GM23248 (cell line): Measurements from ENCODE around the gene API5. TPM values are rescaled to one million over a fixed set of nuclear protein-coding genes. Genes with fewer than 3 reads are reported as not detected.
A peak's percentile ranks its signal among the peaks of the same experiment; 100 is the strongest.
"Not testable (repeated sequence)": the region's sequence is repeated elsewhere in the genome, so short reads cannot be mapped to it uniquely, and the experiment has no call there.

ENCODE experiments used
- DNase-seq: peaks from one replicate; pipeline ENCODE4 v3.0.0-alpha.2; 2015
- H2AFZ ChIP-seq: fragments of 200-600 bp; sonication (generic); 2 replicates; pipeline ENCODE4 v1.6.1; 2016; ENCODE audit warnings: antibody characterized with exemption
- H3F3A ChIP-seq: fragments of 200-600 bp; sonication (generic); 2 replicates; pipeline ENCODE4 v1.6.1; 2016; ENCODE audit warnings: mild to moderate bottlenecking, antibody characterized with exemption, mixed run types; ENCODE audit not compliant: insufficient read depth
- H3K27ac ChIP-seq: fragments of 200-600 bp; sonication (generic); 2 replicates; pipeline ENCODE4 v1.5.1; 2016; ENCODE audit warnings: mild to moderate bottlenecking
- H3K27me3 ChIP-seq: fragments of 200-600 bp; sonication (generic); replicated peaks from 2 replicates; pipeline ENCODE4 v1.6.1; 2016; ENCODE audit warnings: mild to moderate bottlenecking; ENCODE audit not compliant: insufficient read depth
- H3K36me3 ChIP-seq: fragments of 200-600 bp; sonication (generic); 2 replicates; pipeline ENCODE4 v1.6.1; 2016; ENCODE audit warnings: low read depth, mild to moderate bottlenecking
- H3K4me1 ChIP-seq: fragments of 200-600 bp; sonication (generic); 2 replicates; pipeline ENCODE4 v1.6.1; 2016; ENCODE audit warnings: mild to moderate bottlenecking; ENCODE audit not compliant: insufficient read depth
- H3K4me2 ChIP-seq: fragments of 200-600 bp; sonication (generic); one replicate; pipeline ENCODE4 v1.6.1; 2016; ENCODE audit warnings: mild to moderate bottlenecking; ENCODE audit not compliant: unreplicated experiment
- H3K4me3 ChIP-seq: fragments of 200-600 bp; sonication (generic); 2 replicates; pipeline ENCODE4 v1.5.1; 2016; ENCODE audit warnings: mild to moderate bottlenecking
- H3K79me2 ChIP-seq: fragments of 200-600 bp; sonication (generic); 2 replicates; pipeline ENCODE4 v1.6.1; 2016; ENCODE audit warnings: mild to moderate bottlenecking; ENCODE audit not compliant: insufficient read depth
- H3K9ac ChIP-seq: fragments of 200-600 bp; sonication (generic); 2 replicates; pipeline ENCODE4 v1.6.1; 2016; ENCODE audit warnings: mild to moderate bottlenecking
- H3K9me2 ChIP-seq: fragments of 200-600 bp; sonication (generic); 2 replicates; pipeline ENCODE4 v1.6.1; 2016; ENCODE audit warnings: mixed run types, mild to moderate bottlenecking, moderate library complexity; ENCODE audit not compliant: insufficient read depth
- H3K9me3 ChIP-seq: fragments of 200-600 bp; sonication (generic); one replicate; pipeline ENCODE4 v1.6.1; 2017; ENCODE audit warnings: low read depth
- H4K20me1 ChIP-seq: fragments of 200-600 bp; sonication (generic); 2 replicates; pipeline ENCODE4 v1.6.0; 2016; ENCODE audit not compliant: insufficient read depth
- EZH2 ChIP-seq: fragments of 200-600 bp; sonication (generic); IDR thresholded peaks from 2 replicates; pipeline ENCODE4 v1.6.1; 2018; ENCODE audit warnings: antibody characterized with exemption, mild to moderate bottlenecking; ENCODE audit not compliant: insufficient read depth, poor library complexity, severe bottlenecking
- EZH2phosphoT487 ChIP-seq: fragments of 200-600 bp; sonication (generic); IDR thresholded peaks from 2 replicates; pipeline ENCODE4 v1.6.1; 2018; ENCODE audit warnings: antibody characterized with exemption, moderate library complexity, mild to moderate bottlenecking, low read depth; ENCODE audit not compliant: insufficient read depth
- WGBS, 2 experiments: methylation state at CpG; one replicate each; pipeline ENCODE4 v1.1.6; 2015 to 2017; ENCODE audit warnings: low lambda C conversion rate in 2 of 2, low coverage in 1 of 2; ENCODE audit errors: missing lambda C conversion rate in 2 of 2; 5-methylcytosine and 5-hydroxymethylcytosine counted together
- in situ Hi-C: fragments of 300-500 bp; cut with MboI; formaldehyde crosslinking; loops from 2 replicates; pipeline ENCODE4 v1.15.0; 2020
- polyA plus RNA-seq: library from polyadenylated mRNA; unstranded; fragments of >200 nt; fragmentation: Nextera tagmentation; extraction: Ambion mirVana; gene quantifications from 2 replicates; pipeline ENCODE4 v1.2.1, GENCODE V29; 2016
- total RNA-seq: library from RNA; depleted of rRNA; stranded (reverse); fragments of >200 nt; shearing (Covaris generic); gene quantifications from 2 replicates; pipeline ENCODE4 v1.2.3, GENCODE V29; 2014

API5 gene
- total and polyA plus RNA-seq, 2 experiments from 2014 or later, result 78.7 to 90.4 TPM

GRCh38 chr11:43328482-43328881 lies 16.7 kb downstream of the API5 start:
- Histone ChIP-seq H3K79me2 (0 out of 2 replicates have a peak, but pooled peaks cover 15% of the 10 kb centered on the region), H3F3A (peaks cover 29% of the 10 kb centered on the region), H3K9ac (no peak overlapping the region), H3K4me1 (peaks cover 9% of the 10 kb centered on the region), H3K4me3 (no peak overlapping the region), H3K36me3 (peaks cover 88% of the 10 kb centered on the region), H2AFZ (no peak overlapping the region), H3K9me2 (no peaks in the 10 kb centered on the region), H3K4me2 (peak overlapping the region; percentile 1), H3K27ac (no peak overlapping the region), H4K20me1 (no peaks in the 10 kb centered on the region), H3K27me3 (no peaks in the 10 kb centered on the region), H3K9me3 (no peaks in the 10 kb centered on the region)
- in situ Hi-C loops, result no loop called here
- 95% methylated on average over 2 of the region's 2 CpGs for WGBS, 2 experiments
- TF ChIP-seq EZH2phosphoT487, result no peak
- no peak for TF ChIP-seq EZH2
- DNase-seq, result no peak

GRCh38 chr11:43341159-43341558 lies 29.4 kb downstream of the API5 start:
- Histone ChIP-seq H3K9ac (no peak overlapping the region), H3K36me3 (peaks cover 53% of the 10 kb centered on the region), H3K9me2 (no peaks in the 10 kb centered on the region), H3K27ac (no peak overlapping the region), H3K79me2 (no peaks in the 10 kb centered on the region), H4K20me1 (no peaks in the 10 kb centered on the region), H3F3A (peaks cover 9% of the 10 kb centered on the region; the same call in 1 of the 2 replicates), H3K4me2 (no peak overlapping the region), H2AFZ (no peak overlapping the region), H3K4me3 (no peak overlapping the region), H3K27me3 (no peaks in the 10 kb centered on the region), H3K9me3 (no peaks in the 10 kb centered on the region), H3K4me1 (no peaks in the 10 kb centered on the region)
- no peak for TF ChIP-seq EZH2phosphoT487
- no peak for TF ChIP-seq EZH2
- no peak for DNase-seq
- in situ Hi-C loops, result no loop called here

- H3K4me2 ChIP-seq, DNase-seq, in situ Hi-C loops, H3K79me2 ChIP-seq, H3K9me2 ChIP-seq, H2AFZ ChIP-seq, H3K9me3 ChIP-seq, H3F3A ChIP-seq, H3K4me1 ChIP-seq, H3K4me3 ChIP-seq, H3K9ac ChIP-seq, H3K27ac ChIP-seq, H4K20me1 ChIP-seq, H3K27me3 ChIP-seq, H3K36me3 ChIP-seq: not testable (repeated sequence)
- WGBS, 2 experiments, result 38% methylated on average over 5 of the region's 17 CpGs; no CpG with 5 or more reads in 1 of the 2 experiments
Measured at GRCh38 chr11:43351426-43351825, 39.6 kb downstream of the API5 start.

- Histone ChIP-seq H3K9me2 (no peaks in the 10 kb centered on the region), H3K4me2 (no peak overlapping the region), H3F3A (no peaks in the 10 kb centered on the region), H3K4me3 (no peak overlapping the region), H3K36me3 (no peaks in the 10 kb centered on the region), H3K79me2 (peaks cover 5% of the 10 kb centered on the region), H3K27me3 (no peaks in the 10 kb centered on the region), H3K9me3 (no peaks in the 10 kb centered on the region), H4K20me1 (no peaks in the 10 kb centered on the region), H3K9ac (no peak overlapping the region), H2AFZ (no peak overlapping the region), H3K27ac (no peak overlapping the region), H3K4me1 (no peaks in the 10 kb centered on the region)
- TF ChIP-seq EZH2phosphoT487 (no peak), EZH2 (no peak)
- DNase-seq, result no peak
- in situ Hi-C loops, result no loop called here
- 93 to 95% methylated on average over 4 of the region's 4 CpGs for WGBS, 2 experiments
Measured at GRCh38 chr11:43354311-43354710, 42.5 kb downstream of the API5 start.

GRCh38 chr11:43356336-43356735 lies 44.5 kb downstream of the API5 start:
- no peak overlapping the region for H3K4me2 ChIP-seq
- H4K20me1 ChIP-seq, result 0 out of 2 replicates have a peak, but pooled peaks cover 7% of the 10 kb centered on the region
- no peaks in the 10 kb centered on the region for H3K27me3 ChIP-seq
- H3K9ac ChIP-seq, result no peak overlapping the region
- H3K9me3 ChIP-seq, result no peaks in the 10 kb centered on the region
- H3K79me2 ChIP-seq, result peaks cover 25% of the 10 kb centered on the region
- no peak for TF ChIP-seq EZH2phosphoT487
- TF ChIP-seq EZH2, result no peak
- H3K9me2 ChIP-seq, result no peaks in the 10 kb centered on the region
- peaks cover 12% of the 10 kb centered on the region for H3K4me1 ChIP-seq
- peaks cover 11% of the 10 kb centered on the region; the same call in 1 of the 2 replicates for H3F3A ChIP-seq
- no peak overlapping the region for H3K27ac ChIP-seq
- no peaks in the 10 kb centered on the region for H3K36me3 ChIP-seq
- in situ Hi-C loops, result no loop called here
- DNase-seq, result no peak
- H3K4me3 ChIP-seq, result no peak overlapping the region
- H2AFZ ChIP-seq, result no peak overlapping the region
